Fibroblast of peridontal ligament (primary cell): ENCODE measurements around the gene NINL.

Experiments
- DNase-seq: peaks from one replicate; pipeline ENCODE4 v3.0.0-alpha.2; 2010; ENCODE audit errors: extremely low read depth

The NINL gene

DNA sequence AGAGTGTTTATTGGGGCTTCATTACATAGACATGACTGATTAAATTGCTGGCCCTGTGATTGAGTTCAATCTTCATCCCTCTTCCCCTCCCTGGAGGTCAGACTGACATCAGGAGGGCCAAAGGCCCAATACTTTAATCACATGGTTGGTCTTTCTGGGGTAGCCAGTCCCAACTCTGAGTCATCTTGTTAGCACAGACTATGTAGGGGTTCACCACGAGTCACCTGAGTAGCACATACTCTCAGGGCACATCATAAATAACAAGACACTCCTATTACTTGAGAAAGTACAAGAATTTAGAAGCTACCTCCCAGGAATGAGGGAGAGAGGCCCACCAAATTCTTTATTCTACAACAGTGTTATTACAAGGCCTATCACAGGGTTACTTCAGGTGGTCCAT, 166.6 kb downstream of the NINL start:
- peak; percentile 19 for DNase-seq

GRCh38 chr20:25408890-25409289, 176.4 kb downstream of the NINL start:
- DNase-seq = no peak

- DNase-seq = no peak
Measured at GRCh38 chr20:25408170-25408547, 177.2 kb downstream of the NINL start.

DNA sequence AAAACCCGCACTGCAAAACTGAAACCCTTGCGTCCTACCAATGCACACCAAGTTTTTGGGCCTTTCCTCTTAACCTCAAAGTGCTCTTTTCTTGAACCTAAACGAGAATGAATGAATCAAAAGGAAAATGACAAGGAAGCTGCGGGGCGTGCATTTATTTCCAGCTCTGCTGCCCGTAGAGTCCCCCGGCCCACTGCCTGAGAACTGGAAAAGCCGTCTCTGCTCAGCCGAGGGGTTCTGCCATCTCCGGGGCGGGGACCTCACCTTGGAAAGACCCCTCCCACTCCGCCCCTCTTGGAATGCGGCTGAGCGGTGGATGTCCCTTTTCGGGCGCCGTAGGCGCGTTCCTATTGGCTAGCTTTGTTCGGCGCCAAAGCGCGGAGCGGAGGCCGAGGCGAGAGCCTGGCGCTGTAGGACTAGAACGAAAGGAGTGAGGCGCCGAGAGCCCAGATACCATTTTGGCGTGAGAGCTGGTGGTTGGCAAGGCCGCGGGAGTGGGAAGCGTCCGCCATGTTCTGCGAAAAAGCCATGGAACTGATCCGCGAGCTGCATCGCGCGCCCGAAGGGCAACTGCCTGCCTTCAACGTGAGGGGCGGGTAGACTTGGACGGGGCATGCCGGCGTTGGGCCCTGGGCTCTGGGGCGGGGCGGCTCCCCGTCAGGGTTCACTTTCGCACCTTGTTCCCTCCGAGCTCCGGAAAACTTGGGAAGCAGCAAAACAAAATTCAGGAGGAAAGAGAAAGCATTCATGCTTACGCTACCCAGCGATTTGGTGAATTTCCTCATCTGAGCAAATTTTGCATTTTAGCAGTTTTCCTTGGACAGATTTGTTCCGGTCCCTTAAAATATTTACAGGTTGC, 177.8 kb downstream of the NINL start, which contains the start of gene GINS1:
Gene GINS1 (plus strand): TSS at position 363 of the 859 bp plus-strand sequence. CDS start 148 bp downstream, at position 511.
- peak; percentile 84 for DNase-seq
